NCI-H510A treated with DMSO at 0.1 percent for 48 hours (cell line): Measurements from ENCODE around the gene NOTCH2.
"Not testable (repeated sequence)": the region's sequence is repeated elsewhere in the genome, so short reads cannot be mapped to it uniquely, and the experiment has no call there.

Experiments used
- DNase-seq: peaks from one replicate; lab custom pipeline; 2025; lab: John Stamatoyannopoulos, UW

NOTCH2 gene

GRCh38 chr1:120068683-120069066 is 787 bp downstream of the NOTCH2 start:
- DNase-seq, result not testable (repeated sequence)

GRCh38 chr1:120048208-120048607 is 21.3 kb downstream of the NOTCH2 start:
- DNase-seq, result not testable (repeated sequence)

GRCh38 chr1:120041771-120042170 is 27.7 kb downstream of the NOTCH2 start:
- not testable (repeated sequence) for DNase-seq

GRCh38 chr1:120032253-120032652 is 37.2 kb downstream of the NOTCH2 start:
- DNase-seq, result not testable (repeated sequence)

- DNase-seq, result not testable (repeated sequence)
These were observed 45.7 kb downstream of the NOTCH2 start for GRCh38 chr1:120023791-120024190.

GRCh38 chr1:120014978-120015377 is 54.5 kb downstream of the NOTCH2 start:
- DNase-seq, result not testable (repeated sequence)

- not testable (repeated sequence) for DNase-seq
These were observed 61.1 kb downstream of the NOTCH2 start for GRCh38 chr1:120008320-120008719.

GRCh38 chr1:120007850-120008249 is 61.6 kb downstream of the NOTCH2 start:
- DNase-seq, result not testable (repeated sequence)

- DNase-seq, result not testable (repeated sequence)
These were observed 68.4 kb downstream of the NOTCH2 start for GRCh38 chr1:120001035-120001434.

GRCh38 chr1:119996731-119997312 is 72.6 kb downstream of the NOTCH2 start:
- not testable (repeated sequence) for DNase-seq

GRCh38 chr1:119995975-119996374 is 73.5 kb downstream of the NOTCH2 start:
- not testable (repeated sequence) for DNase-seq

- DNase-seq, result no peak
These were observed 81.0 kb downstream of the NOTCH2 start for GRCh38 chr1:119988306-119989062.

- DNase-seq, result no peak
These were observed 81.8 kb downstream of the NOTCH2 start for GRCh38 chr1:119987686-119988085.

- no peak for DNase-seq
These were observed 82.3 kb downstream of the NOTCH2 start for GRCh38 chr1:119987112-119987511.

GRCh38 chr1:119986007-119986497 is 83.4 kb downstream of the NOTCH2 start:
- no peak for DNase-seq

- no peak for DNase-seq
These were observed 84.7 kb downstream of the NOTCH2 start for GRCh38 chr1:119984771-119985170.

GRCh38 chr1:119981986-119982815 is 87.3 kb downstream of the NOTCH2 start:
- DNase-seq, result no peak

- DNase-seq, result no peak
These were observed 88.0 kb downstream of the NOTCH2 start for GRCh38 chr1:119981496-119981895.

GRCh38 chr1:119978018-119978505 is 91.4 kb downstream of the NOTCH2 start:
- DNase-seq, result peak; percentile 30

GRCh38 chr1:119977113-119977736 is 92.2 kb downstream of the NOTCH2 start:
- not testable (repeated sequence) for DNase-seq

- peak; percentile 18 for DNase-seq
These were observed 93.7 kb downstream of the NOTCH2 start for GRCh38 chr1:119975582-119976254.
